HepG2 (cell line): ENCODE data around the gene TMEM131L. TPM values are rescaled to one million over a fixed set of nuclear protein-coding genes. Genes with fewer than 3 reads are reported as not detected.

Experiments used
- ATAC-seq: fragments of 200-7000 bp; cut with Tn5 transposase; 3 replicates; pipeline ENCODE4 v1.9.1; 2020; ENCODE audit warnings: mild to moderate bottlenecking, moderate library complexity
- BruUV-seq: library from RNA; stranded (reverse); fragments of 400-500 nt; replicated peaks from 2 replicates; lab custom pipeline; 2021; lab: Mats Ljungman, UMichigan
- CTCF ChIA-PET: fragments of 300-600 bp; formaldehyde crosslinking; extraction: SDS; loops from one replicate; lab custom pipeline; 2021; ENCODE audit warnings: low total read pairs, inconsistent platforms, low intra/inter-chr PET ratio; lab: Yijun Ruan, JAX
- POLR2A ChIA-PET: fragments of 350-600 bp; sonication (Branson Sonifier 250); formaldehyde crosslinking; loops from one replicate; lab custom pipeline; 2020; ENCODE audit warnings: antibody characterized with exemption, inconsistent platforms; lab: Yijun Ruan, JAX
- DNase-seq: peaks from one replicate; pipeline ENCODE4 v3.0.0-alpha.2; 2015; ENCODE audit warnings: low spot score
- FAIRE-seq: peaks from 3 replicates; lab custom pipeline; 2011; peaks lifted over from hg19 to GRCh38; lab: Jason Lieb, UNC
- H2AFZ ChIP-seq: one replicate; pipeline ENCODE4 v1.6.1; 2011; ENCODE audit warnings: low read length, inconsistent platforms
- H3K27ac ChIP-seq: fragments of 300-600 bp; 3 replicates; pipeline ENCODE4 v1.8.0; 2011; ENCODE audit warnings: mixed run types, mild to moderate bottlenecking, mixed read lengths, low read length, inconsistent platforms; ENCODE audit not compliant: insufficient read depth; ENCODE audit errors: extremely low read length
- H3K27me3 ChIP-seq, 2 experiments: fragments of 200-600 bp in 1 of 2; 2 replicates in 1 of 2; 3 replicates in 1 of 2; pipeline versions ENCODE4 v1.6.0 to v1.8.0; 2011; ENCODE audit warnings: low read length in 2 of 2, mild to moderate bottlenecking in 2 of 2, moderate library complexity in 2 of 2, inconsistent platforms in 1 of 2; ENCODE audit not compliant: insufficient read depth in 2 of 2, control insufficient read depth in 1 of 2
- H3K36me3 ChIP-seq, 2 experiments: fragments of 200-600 bp in 1 of 2; replicated peaks in 1 of 2; 2 replicates in 1 of 2; 3 replicates in 1 of 2; pipeline versions ENCODE4 v1.5.1 to v1.8.0; 2011; ENCODE audit warnings: low read length in 2 of 2, inconsistent platforms in 1 of 2; ENCODE audit not compliant: insufficient read depth in 2 of 2, control insufficient read depth in 1 of 2
- H3K4me1 ChIP-seq: 2 replicates; pipeline ENCODE4 v1.5.1; 2012; ENCODE audit warnings: low read length, inconsistent platforms; ENCODE audit not compliant: insufficient read depth
- H3K4me2 ChIP-seq: 2 replicates; pipeline ENCODE4 v1.6.0; 2011; ENCODE audit warnings: low read depth, low read length, inconsistent platforms
- H3K4me3 ChIP-seq, 3 experiments: fragments of 200-600 bp in 1 of 3; sonication (generic), shearing (Covaris generic) in 1 of 3; replicated peaks in 1 of 3; 2 replicates each; pipeline ENCODE4 v1.5.1; 2011 to 2016; ENCODE audit warnings: low read length in 3 of 3, inconsistent platforms in 2 of 3, low read depth in 2 of 3, mild to moderate bottlenecking in 2 of 3, control low read depth in 1 of 3, mixed read lengths in 1 of 3; ENCODE audit not compliant: insufficient read depth in 1 of 3
- H3K79me2 ChIP-seq: one replicate; pipeline ENCODE4 v1.6.1; 2011; ENCODE audit warnings: low read length, inconsistent platforms; ENCODE audit not compliant: insufficient read depth
- H3K9ac ChIP-seq: 2 replicates; pipeline ENCODE4 v1.6.0; 2011; ENCODE audit warnings: mild to moderate bottlenecking, low read depth, low read length, inconsistent platforms; ENCODE audit not compliant: insufficient read depth
- H3K9me3 ChIP-seq: 2 replicates; pipeline ENCODE4 v1.5.1; 2012; ENCODE audit warnings: mild to moderate bottlenecking, low read length
- H4K20me1 ChIP-seq: 2 replicates; pipeline ENCODE4 v1.6.0; 2011; ENCODE audit warnings: inconsistent platforms, mild to moderate bottlenecking, low read length, moderate library complexity; ENCODE audit not compliant: insufficient read depth
- EP300 ChIP-seq, 3 experiments: sonication (generic) in 1 of 3; formaldehyde crosslinking in 1 of 3; IDR thresholded peaks; 2 replicates each; pipeline versions ENCODE4 v1.5.1 to v1.6.1; 2011 to 2020; ENCODE audit warnings: low read depth in 2 of 3, low read length in 2 of 3, borderline replicate concordance in 1 of 3, improper control_type of control experiment in 1 of 3, mild to moderate bottlenecking in 1 of 3, missing genetic modification reagents in 1 of 3, moderate library complexity in 1 of 3
- GFI1 ChIP-seq: sonication (generic); formaldehyde crosslinking; IDR thresholded peaks from 2 replicates; pipeline ENCODE4 v1.5.0; 2020; ENCODE audit warnings: missing genetic modification reagents, mild to moderate bottlenecking, borderline replicate concordance
- GLMP ChIP-seq: sonication (generic); formaldehyde crosslinking; IDR thresholded peaks from 2 replicates; pipeline ENCODE4 v1.9.0; 2021; ENCODE audit warnings: missing genetic modification reagents, mild to moderate bottlenecking, borderline replicate concordance
- NFIC ChIP-seq: IDR thresholded peaks from 2 replicates; pipeline ENCODE4 v1.6.1; 2012; ENCODE audit warnings: mild to moderate bottlenecking, low read length, inconsistent platforms
- NFRKB ChIP-seq: fragments of 450-650 bp; IDR thresholded peaks from 2 replicates; pipeline ENCODE4 v1.6.1; 2017
- PLRG1 ChIP-seq: fragments of 450-650 bp; conservative IDR thresholded peaks from 2 replicates; pipeline ENCODE4 v1.6.1; 2016
- POGK ChIP-seq: sonication (generic); formaldehyde crosslinking; conservative IDR thresholded peaks from 2 replicates; pipeline ENCODE4 v1.8.0; 2022; ENCODE audit warnings: mild to moderate bottlenecking, moderate library complexity, missing genetic modification reagents
- ZBTB8A ChIP-seq: sonication (generic); formaldehyde crosslinking; IDR thresholded peaks from 2 replicates; pipeline ENCODE4 v1.4.0; 2020; ENCODE audit warnings: mild to moderate bottlenecking, low read depth, missing genetic modification reagents, borderline replicate concordance
- ZNF354B ChIP-seq: sonication (generic); formaldehyde crosslinking; IDR thresholded peaks from 2 replicates; pipeline ENCODE4 v1.8.0; 2022; ENCODE audit warnings: mild to moderate bottlenecking, missing genetic modification reagents
- ZNF552 ChIP-seq: sonication (generic); formaldehyde crosslinking; IDR thresholded peaks from 2 replicates; pipeline ENCODE4 v1.9.0; 2022; ENCODE audit warnings: missing genetic modification reagents, mild to moderate bottlenecking, borderline replicate concordance
- ZNF564 ChIP-seq: sonication (generic); formaldehyde crosslinking; IDR thresholded peaks from 2 replicates; pipeline ENCODE4 v1.8.1; 2023; ENCODE audit warnings: mild to moderate bottlenecking, missing genetic modification reagents
- ZNF770 ChIP-seq: sonication (generic); formaldehyde crosslinking; IDR thresholded peaks from 2 replicates; pipeline ENCODE4 v1.5.0; 2020; ENCODE audit warnings: mild to moderate bottlenecking, missing genetic modification reagents
- WGBS: methylation state at CpG from one replicate; pipeline ENCODE4 v1.1.6; 2017; ENCODE audit warnings: low lambda C conversion rate; 5-methylcytosine and 5-hydroxymethylcytosine counted together
- in situ Hi-C: cut with HindIII; loops from 2 replicates; pipeline ENCODE4 v1.10.0; 2017; ENCODE audit warnings: low pct_unique_long_range_greater_than_20kb; ENCODE audit not compliant: extremely low pct_ligation_motif_present
- intact Hi-C: fragments of 100-400 bp; cut with micrococcal nuclease; formaldehyde crosslinking; loops from one replicate; pipeline ENCODE4 v1.10.0; 2022; ENCODE audit not compliant: unreplicated experiment
- polyA plus RNA-seq, 8 experiments: library from polyadenylated mRNA; depleted of rRNA in 3 of 8; stranded (reverse) in 7 of 8; unstranded in 1 of 8; fragments of >200 nt; fragmentation: Illumina TruSeq in 4 of 8; extraction: Trizol in 4 of 8; gene quantifications; 2 replicates each; pipeline versions ENCODE4 v1.2.1 to v1.2.3, GENCODE V29; 2011 to 2016; ENCODE audit warnings: low read depth in 4 of 8, missing spikeins in 1 of 8, mixed read lengths in 1 of 8; ENCODE audit not compliant: insufficient read depth in 1 of 8
- total RNA-seq, 5 experiments: library from RNA; depleted of rRNA; stranded (reverse); fragments of >200 nt; fragmentation: Illumina TruSeq; extraction: Trizol; gene quantifications; 2 replicates each; pipeline ENCODE4 v1.2.3, GENCODE V29; 2016; ENCODE audit warnings: low read depth in 1 of 5
- TF ChIP-seq, protein P1 (sequence below): sonication (generic); formaldehyde crosslinking; IDR thresholded peaks from 2 replicates; pipeline ENCODE4 v1.4.0; 2020; ENCODE audit warnings: mild to moderate bottlenecking, missing genetic modification reagents
- TF ChIP-seq, protein P2 (sequence below): sonication (generic); formaldehyde crosslinking; IDR thresholded peaks from 2 replicates; pipeline ENCODE4 v1.4.0; 2020; ENCODE audit warnings: missing genetic modification reagents

Gene TMEM131L
- total and polyA plus RNA-seq, 2 of the 13 experiments (the other 11 are each of a cell fraction or from before 2014, with no cell fraction given) = 2.2 to 4.5 TPM

DNA sequence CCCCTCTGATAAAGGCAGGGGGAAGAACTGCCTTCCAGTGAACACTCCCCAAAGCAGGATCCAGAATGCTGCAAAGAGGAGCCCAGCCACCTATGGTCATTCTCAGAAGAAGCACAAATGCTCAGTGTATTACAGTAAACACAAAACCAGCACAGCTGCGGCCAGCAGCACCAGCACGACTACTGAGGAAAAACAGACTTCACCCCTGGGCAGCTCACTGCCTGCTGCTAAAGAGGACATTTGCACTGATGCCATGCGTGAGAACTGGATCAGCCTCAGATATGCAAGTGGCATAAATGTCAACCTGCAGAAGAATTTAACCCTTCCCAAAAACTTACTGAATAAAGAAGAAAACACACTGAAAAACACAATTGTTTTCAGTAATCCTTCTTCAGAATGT, 137.7 kb downstream of the TMEM131L start:
- Histone ChIP-seq H2AFZ (no peak overlapping the region), H3K9ac (no peak overlapping the region), H3K79me2 (no peaks in the 10 kb centered on the region), H3K4me2 (no peak overlapping the region), H3K4me3 (no peak overlapping the region), H3K27me3 (no peaks in the 10 kb centered on the region; a peak in 1 of 5 replicates), H3K9me3 (no peaks in the 10 kb centered on the region), H3K4me1 (no peaks in the 10 kb centered on the region), H3K27ac (no peak overlapping the region), H3K36me3 (peaks cover 2 to 8% of the 10 kb centered on the region in 2 experiments; a peak in 1 of 5 replicates), H4K20me1 (no peaks in the 10 kb centered on the region)
- TF ChIP-seq GLMP (CRISPR knock-in tag) (no peak), ZNF564 (CRISPR knock-in tag) (no peak), NFIC (no peak), EP300 (IDR thresholded peaks at IDR 0.05; ENCODE audit: low read depth in 2 of 2, low read length in 2 of 2) (no peak), EP300 (CRISPR knock-in tag; IDR thresholded peaks at IDR 0.05; ENCODE audit: borderline replicate concordance) (no peak), POGK (CRISPR knock-in tag) (no peak), NFRKB (no peak), ZNF552 (CRISPR knock-in tag) (no peak), ZNF354B (CRISPR knock-in tag) (no peak), ZBTB8A (no peak), PLRG1 (no peak), ZNF770 (CRISPR knock-in tag) (no peak), GFI1 (CRISPR knock-in tag) (no peak)
- TF ChIP-seq, protein P1, sequence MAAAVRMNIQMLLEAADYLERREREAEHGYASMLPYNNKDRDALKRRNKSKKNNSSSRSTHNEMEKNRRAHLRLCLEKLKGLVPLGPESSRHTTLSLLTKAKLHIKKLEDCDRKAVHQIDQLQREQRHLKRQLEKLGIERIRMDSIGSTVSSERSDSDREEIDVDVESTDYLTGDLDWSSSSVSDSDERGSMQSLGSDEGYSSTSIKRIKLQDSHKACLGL (CRISPR knock-in tag) = no peak
- TF ChIP-seq, protein P2, sequence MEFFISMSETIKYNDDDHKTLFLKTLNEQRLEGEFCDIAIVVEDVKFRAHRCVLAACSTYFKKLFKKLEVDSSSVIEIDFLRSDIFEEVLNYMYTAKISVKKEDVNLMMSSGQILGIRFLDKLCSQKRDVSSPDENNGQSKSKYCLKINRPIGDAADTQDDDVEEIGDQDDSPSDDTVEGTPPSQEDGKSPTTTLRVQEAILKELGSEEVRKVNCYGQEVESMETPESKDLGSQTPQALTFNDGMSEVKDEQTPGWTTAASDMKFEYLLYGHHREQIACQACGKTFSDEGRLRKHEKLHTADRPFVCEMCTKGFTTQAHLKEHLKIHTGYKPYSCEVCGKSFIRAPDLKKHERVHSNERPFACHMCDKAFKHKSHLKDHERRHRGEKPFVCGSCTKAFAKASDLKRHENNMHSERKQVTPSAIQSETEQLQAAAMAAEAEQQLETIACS (CRISPR knock-in tag) = no peak
- ChIA-PET CTCF (no interaction called here), POLR2A (no interaction called here)
- intact Hi-C loops (no loop called here), in situ Hi-C loops (no loop called here)
- no peak for DNase-seq
- BruUV-seq = no TSS peak
- FAIRE-seq = no peak
- no peak for ATAC-seq
- 100% methylated on average over 3 of the region's 3 CpGs for WGBS
